Right lobe of liver (tissue), 6 donors: ENCODE data around the gene CAPN2. TPM values are rescaled to one million over a fixed set of nuclear protein-coding genes. Genes with fewer than 3 reads are reported as not detected.

Source experiments
- ATAC-seq, 4 donors: fragments of 200-7000 bp; cut with Tn5 transposase; one replicate each; pipeline ENCODE4 v1.9.1; 2020; ENCODE audit warnings: mild to moderate bottlenecking in 4 of 4, moderate library complexity in 4 of 4
- DNase-seq, 3 donors: peaks; one replicate each; pipeline ENCODE4 v3.0.0-alpha.2; 2020
- H3K27ac ChIP-seq, 3 donors: fragments of 200-600 bp; one replicate each; pipeline ENCODE4 v1.8.0; 2022
- H3K27me3 ChIP-seq, 2 donors: fragments of 200-600 bp; one replicate each; pipeline ENCODE4 v1.8.0; 2022
- H3K36me3 ChIP-seq, 4 donors: fragments of 200-600 bp; sonication (generic) in 1 of 4; one replicate each; pipeline versions ENCODE4 v1.5.1 to v1.8.0; 2017 to 2022; ENCODE audit warnings: control low read depth in 1 of 4
- H3K4me1 ChIP-seq, 4 donors: fragments of 200-600 bp; sonication (generic) in 1 of 4; one replicate each; pipeline versions ENCODE4 v1.5.1 to v1.8.0; 2017 to 2022; ENCODE audit warnings: control low read depth in 1 of 4
- H3K4me3 ChIP-seq, 3 donors: fragments of 200-600 bp; one replicate each; pipeline ENCODE4 v1.8.0; 2022
- H3K9me3 ChIP-seq, 4 donors: fragments of 200-600 bp; sonication (generic) in 1 of 4; one replicate each; pipeline versions ENCODE4 v1.5.1 to v1.8.0; 2017 to 2022; ENCODE audit warnings: control low read depth in 1 of 4
- CTCF ChIP-seq, 4 donors: fragments of 200-600 bp in 3 of 4; fragments of 450-650 bp in 1 of 4; IDR thresholded peaks; one replicate each; pipeline versions ENCODE4 v1.5.1 to v1.8.0; 2016 to 2022; ENCODE audit warnings: antibody characterized with exemption in 4 of 4, mild to moderate bottlenecking in 2 of 4
- POLR2A ChIP-seq: fragments of 450-650 bp; IDR thresholded peaks from one replicate; pipeline ENCODE4 v1.6.1; 2017; ENCODE audit warnings: antibody characterized with exemption, mild to moderate bottlenecking
- WGBS: methylation state at CpG from one replicate; pipeline ENCODE4 v1.1.6; 2018; ENCODE audit warnings: low coverage, low lambda C conversion rate; ENCODE audit not compliant: insufficient coverage; ENCODE audit errors: missing lambda C conversion rate; 5-methylcytosine and 5-hydroxymethylcytosine counted together
- intact Hi-C, 2 donors: fragments of 100-400 bp; cut with DNase I; formaldehyde crosslinking; loops; one replicate each; pipeline versions ENCODE4 v1.11.2 to v1.14.1; 2022
- total RNA-seq, 6 experiments: library from RNA; depleted of rRNA in 2 of 6; stranded (reverse); fragments of >200 nt in 2 of 6; fragmentation: NEBNext Ultra II Directional in 3 of 6; extraction: Animal tissue kit (Norgen Biotek cat#: 25700) in 3 of 6; gene quantifications; one replicate each; pipeline versions ENCODE4 v1.1.0 to v1.2.4, GENCODE V29; 2016 to 2023
- donor health status: DM: no; HTN: yes; CAD: no.
- donor health status: DM: no; HTN: no; CAD: no.
- donor health status: DM: no; HTN: no; CAD: no.
- donor health status: DM: no; HTN: yes; CAD: no.
- donor health status: DM: no; HTN: yes; CAD: no.

Gene CAPN2
- total RNA-seq, 6 experiments from 2014 or later = 17.5 to 53.1 (median 33.1) TPM

- WGBS = 55% methylated on average over 5 of the region's 5 CpGs
- Histone ChIP-seq H3K36me3 (no peaks in the 10 kb centered on the region), H3K4me1 (peaks cover 0 to 4% (median 0%) of the 10 kb centered on the region in 4 donors), H3K9me3 (no peaks in the 10 kb centered on the region), H3K27ac (no peak overlapping the region), H3K27me3 (no peaks in the 10 kb centered on the region), H3K4me3 (no peak overlapping the region)
- ATAC-seq (no peak), DNase-seq (no peak)
- intact Hi-C loops = no loop called here
- no peak for TF ChIP-seq POLR2A
- TF ChIP-seq CTCF (IDR thresholded peaks at IDR 0.05) = no peak
Measured at GRCh38 chr1:223700388-223700918, 11.9 kb upstream of the CAPN2 start.

- H3K27me3 ChIP-seq = no peaks in the 10 kb centered on the region
- no peak for DNase-seq
- H3K4me3 ChIP-seq = no peak overlapping the region
- intact Hi-C loops = no loop called here
- H3K4me1 ChIP-seq = peaks cover 0 to 4% (median 0%) of the 10 kb centered on the region in 4 donors
- peak in 1 of 4 donors; percentile 22 for ATAC-seq
- no peak overlapping the region for H3K27ac ChIP-seq
- H3K9me3 ChIP-seq = no peaks in the 10 kb centered on the region
- TF ChIP-seq CTCF (IDR thresholded peaks at IDR 0.05) (no peak), POLR2A (no peak)
- 88% methylated on average over 4 of the region's 8 CpGs for WGBS
- H3K36me3 ChIP-seq = no peaks in the 10 kb centered on the region
Measured at GRCh38 chr1:223700942-223701637, 11.2 kb upstream of the CAPN2 start.

- intact Hi-C loops = no loop called here
- H3K4me1 ChIP-seq = peaks cover 0 to 4% (median 2%) of the 10 kb centered on the region in 4 donors
Measured at GRCh38 chr1:223702735-223703667, 9.3 kb upstream of the CAPN2 start.

GRCh38 chr1:223703668-223704013, 8.7 kb upstream of the CAPN2 start:
- no peaks in the 10 kb centered on the region for H3K27me3 ChIP-seq
- TF ChIP-seq POLR2A = no peak
- no peak for TF ChIP-seq CTCF (IDR thresholded peaks at IDR 0.05)
- H3K9me3 ChIP-seq = no peaks in the 10 kb centered on the region
- 13% methylated on average over 1 of the region's 1 CpG for WGBS
- no peak for ATAC-seq
- no peak overlapping the region for H3K4me3 ChIP-seq
- H3K27ac ChIP-seq = no peak overlapping the region
- peaks cover 0 to 6% (median 0%) of the 10 kb centered on the region in 4 donors for H3K4me1 ChIP-seq
- intact Hi-C loops = no loop called here
- DNase-seq = no peak
- no peaks in the 10 kb centered on the region for H3K36me3 ChIP-seq

More at GRCh38 chr1:223702735-223703667, 9.3 kb upstream of the CAPN2 start:
- DNase-seq = no peak
- WGBS = 100% methylated on average over 2 of the region's 4 CpGs
- TF ChIP-seq CTCF (IDR thresholded peaks at IDR 0.05) = no peak
- TF ChIP-seq POLR2A = no peak
- H3K4me3 ChIP-seq = no peak overlapping the region
- H3K36me3 ChIP-seq = no peaks in the 10 kb centered on the region
- H3K27me3 ChIP-seq = no peaks in the 10 kb centered on the region
- H3K27ac ChIP-seq = no peak overlapping the region
- no peaks in the 10 kb centered on the region for H3K9me3 ChIP-seq
- ATAC-seq = no peak
